Muscle layer of duodenum (tissue), 2 donors: ENCODE measurements around the gene CD2AP.
A peak's percentile ranks its signal among the peaks of the same experiment; 100 is the strongest.

Experiments
- H3K27ac ChIP-seq: one replicate; pipeline ENCODE4 v1.7.0; 2013; ENCODE audit warnings: mild to moderate bottlenecking, low read length
- H3K27me3 ChIP-seq: one replicate; pipeline ENCODE4 v1.7.0; 2013; ENCODE audit warnings: low read depth, mild to moderate bottlenecking, control low read depth, low read length
- H3K36me3 ChIP-seq, 2 donors: one replicate each; pipeline ENCODE4 v1.7.0; 2013; ENCODE audit warnings: low read length in 2 of 2, control low read depth in 1 of 2, mild to moderate bottlenecking in 1 of 2; ENCODE audit not compliant: insufficient read depth in 2 of 2, control insufficient read depth in 1 of 2
- H3K4me1 ChIP-seq, 2 donors: one replicate each; pipeline ENCODE4 v1.7.0; 2013; ENCODE audit warnings: low read length in 2 of 2, mild to moderate bottlenecking in 2 of 2, control low read depth in 1 of 2, moderate library complexity in 1 of 2; ENCODE audit not compliant: insufficient read depth in 2 of 2, control insufficient read depth in 1 of 2
- H3K4me3 ChIP-seq, 2 donors: one replicate each; pipeline ENCODE4 v1.7.0; 2013; ENCODE audit warnings: low read length in 2 of 2, low read depth in 1 of 2, mild to moderate bottlenecking in 1 of 2
- H3K9me3 ChIP-seq, 2 donors: one replicate each; pipeline ENCODE4 v1.7.0; 2013; ENCODE audit warnings: low read length in 2 of 2, control low read depth in 1 of 2, mild to moderate bottlenecking in 1 of 2; ENCODE audit not compliant: control insufficient read depth in 1 of 2
- donor health status: healthy.

The CD2AP gene

GRCh38 chr6:47484616-47485015 lies 7.0 kb downstream of the CD2AP start:
- H3K4me3 ChIP-seq, result no peak overlapping the region
- peaks cover 7 to 14% of the 10 kb centered on the region in 2 donors for H3K4me1 ChIP-seq
- H3K36me3 ChIP-seq, result no peaks in the 10 kb centered on the region
- no peaks in the 10 kb centered on the region for H3K27me3 ChIP-seq
- H3K27ac ChIP-seq, result peak overlapping the region; percentile 19
- H3K9me3 ChIP-seq, result no peaks in the 10 kb centered on the region

GRCh38 chr6:47485083-47485482 lies 7.5 kb downstream of the CD2AP start:
- peaks cover 7 to 14% of the 10 kb centered on the region in 2 donors for H3K4me1 ChIP-seq
- no peaks in the 10 kb centered on the region for H3K36me3 ChIP-seq
- H3K27ac ChIP-seq, result no peak overlapping the region
- H3K4me3 ChIP-seq, result no peak overlapping the region
- no peaks in the 10 kb centered on the region for H3K27me3 ChIP-seq
- no peaks in the 10 kb centered on the region for H3K9me3 ChIP-seq

GRCh38 chr6:47485491-47486135 lies 8.0 kb downstream of the CD2AP start:
- Histone ChIP-seq H3K36me3 (no peaks in the 10 kb centered on the region), H3K4me3 (no peak overlapping the region), H3K4me1 (peaks cover 7 to 11% of the 10 kb centered on the region in 2 donors), H3K27me3 (no peaks in the 10 kb centered on the region), H3K9me3 (no peaks in the 10 kb centered on the region), H3K27ac (no peak overlapping the region)

- no peak overlapping the region for H3K27ac ChIP-seq
- no peaks in the 10 kb centered on the region for H3K36me3 ChIP-seq
- H3K4me1 ChIP-seq, result peaks cover 0 to 9% of the 10 kb centered on the region in 2 donors
- no peak overlapping the region for H3K4me3 ChIP-seq
- H3K9me3 ChIP-seq, result no peaks in the 10 kb centered on the region
- no peaks in the 10 kb centered on the region for H3K27me3 ChIP-seq
Measured at GRCh38 chr6:47489995-47490394, 12.4 kb downstream of the CD2AP start.

GRCh38 chr6:47490676-47491075 lies 13.1 kb downstream of the CD2AP start:
- Histone ChIP-seq H3K27me3 (no peaks in the 10 kb centered on the region), H3K4me1 (peaks cover 1 to 7% of the 10 kb centered on the region in 2 donors), H3K4me3 (no peak overlapping the region), H3K27ac (no peak overlapping the region), H3K36me3 (no peaks in the 10 kb centered on the region), H3K9me3 (no peaks in the 10 kb centered on the region)

GRCh38 chr6:47492355-47492754 lies 14.8 kb downstream of the CD2AP start:
- Histone ChIP-seq H3K27ac (no peak overlapping the region), H3K9me3 (no peaks in the 10 kb centered on the region), H3K4me3 (no peak overlapping the region), H3K27me3 (no peaks in the 10 kb centered on the region), H3K4me1 (peaks cover 7% of the 10 kb centered on the region in 2 donors), H3K36me3 (no peaks in the 10 kb centered on the region)

- Histone ChIP-seq H3K36me3 (no peaks in the 10 kb centered on the region), H3K27ac (no peak overlapping the region), H3K4me3 (no peak overlapping the region), H3K27me3 (no peaks in the 10 kb centered on the region), H3K9me3 (no peaks in the 10 kb centered on the region), H3K4me1 (peaks cover 7% of the 10 kb centered on the region in 2 donors)
Measured at GRCh38 chr6:47495207-47495606, 17.6 kb downstream of the CD2AP start.

GRCh38 chr6:47495954-47496545 lies 18.5 kb downstream of the CD2AP start:
- Histone ChIP-seq H3K4me3 (no peak overlapping the region), H3K4me1 (peaks cover 7% of the 10 kb centered on the region in 2 donors), H3K36me3 (no peaks in the 10 kb centered on the region), H3K27me3 (no peaks in the 10 kb centered on the region), H3K9me3 (no peaks in the 10 kb centered on the region), H3K27ac (no peak overlapping the region)

GRCh38 chr6:47496935-47497579 lies 19.5 kb downstream of the CD2AP start:
- Histone ChIP-seq H3K36me3 (no peaks in the 10 kb centered on the region), H3K4me1 (peaks cover 7 to 10% of the 10 kb centered on the region in 2 donors), H3K27ac (no peak overlapping the region), H3K9me3 (no peaks in the 10 kb centered on the region), H3K27me3 (no peaks in the 10 kb centered on the region), H3K4me3 (no peak overlapping the region)

GRCh38 chr6:47502920-47503319 lies 25.3 kb downstream of the CD2AP start:
- no peaks in the 10 kb centered on the region for H3K27me3 ChIP-seq
- H3K4me3 ChIP-seq, result no peak overlapping the region
- H3K27ac ChIP-seq, result no peak overlapping the region
- H3K4me1 ChIP-seq, result peaks cover 0 to 3% of the 10 kb centered on the region in 2 donors
- no peaks in the 10 kb centered on the region for H3K36me3 ChIP-seq
- H3K9me3 ChIP-seq, result no peaks in the 10 kb centered on the region

- H3K4me1 ChIP-seq, result no peaks in the 10 kb centered on the region
- no peak overlapping the region for H3K4me3 ChIP-seq
- H3K27ac ChIP-seq, result no peak overlapping the region
- peaks cover 0 to 9% of the 10 kb centered on the region in 2 donors for H3K36me3 ChIP-seq
- peaks cover 0 to 2% of the 10 kb centered on the region in 2 donors for H3K9me3 ChIP-seq
- no peaks in the 10 kb centered on the region for H3K27me3 ChIP-seq
Measured at GRCh38 chr6:47509937-47510336, 32.3 kb downstream of the CD2AP start.
